Endothelial cell of umbilical vein (primary cell): ENCODE results near the gene REEP2. TPM values are rescaled to one million over a fixed set of nuclear protein-coding genes. Genes with fewer than 3 reads are reported as not detected.

ENCODE experiments used
- BruUV-seq: library from RNA; stranded (reverse); fragments of 400-500 nt; replicated peaks from 2 replicates; lab custom pipeline; 2021; lab: Mats Ljungman, UMichigan
- CTCF ChIA-PET: fragments of 300-600, 350-600 bp; sonication (Branson Sonifier 250); formaldehyde crosslinking; loops from one replicate; lab custom pipeline; 2021; ENCODE audit warnings: antibody characterized with exemption, inconsistent platforms; lab: Charles Lee
- POLR2A ChIA-PET: fragments of 300-600, 350-600 bp; sonication (Branson Sonifier 250); formaldehyde crosslinking; loops from one replicate; lab custom pipeline; 2021; ENCODE audit warnings: antibody characterized with exemption, inconsistent platforms; lab: Charles Lee
- DNase-seq: peaks from one replicate; pipeline ENCODE4 v3.0.0-alpha.2; 2011; ENCODE audit warnings: low read depth, low spot score
- FAIRE-seq: peaks from 2 replicates; lab custom pipeline; 2011; peaks lifted over from hg19 to GRCh38; lab: Jason Lieb, UNC
- H2AFZ ChIP-seq: 2 replicates; pipeline ENCODE4 v1.6.0; 2012; ENCODE audit warnings: low read depth, low read length, control low read depth, inconsistent platforms
- H3K27ac ChIP-seq: 2 replicates; pipeline ENCODE4 v1.5.1; 2011; ENCODE audit warnings: low read depth, mild to moderate bottlenecking, control low read depth, low read length, moderate library complexity; ENCODE audit not compliant: insufficient read depth
- H3K27me3 ChIP-seq, 2 experiments: 2 replicates each; pipeline versions ENCODE4 v1.6.0 to v1.6.1; 2011; ENCODE audit warnings: low read length in 2 of 2, mixed read lengths in 1 of 2; ENCODE audit not compliant: control insufficient read depth in 2 of 2, insufficient read depth in 2 of 2
- H3K36me3 ChIP-seq, 2 experiments: 2 replicates in 1 of 2; 3 replicates in 1 of 2; pipeline ENCODE4 v1.5.1; 2011; ENCODE audit warnings: low read length in 2 of 2, mild to moderate bottlenecking in 1 of 2, moderate library complexity in 1 of 2; ENCODE audit not compliant: control insufficient read depth in 2 of 2, insufficient read depth in 2 of 2; ENCODE audit errors: extremely low read depth in 1 of 2
- H3K4me1 ChIP-seq: 3 replicates; pipeline ENCODE4 v1.5.1; 2011; ENCODE audit warnings: mild to moderate bottlenecking, low read length; ENCODE audit not compliant: control insufficient read depth, insufficient read depth; ENCODE audit errors: extremely low read depth
- H3K4me2 ChIP-seq: 2 replicates; pipeline ENCODE4 v1.6.1; 2011; ENCODE audit warnings: low read length, control low read depth, mixed read lengths; ENCODE audit not compliant: insufficient read depth
- H3K4me3 ChIP-seq, 3 experiments: fragments of 200-600 bp in 1 of 3; sonication (generic), shearing (Covaris generic) in 1 of 3; replicated peaks in 1 of 3; 2 replicates each; pipeline ENCODE4 v1.5.1; 2011 to 2016; ENCODE audit warnings: control low read depth in 3 of 3, low read length in 3 of 3, mild to moderate bottlenecking in 2 of 3, inconsistent platforms in 1 of 3, low read depth in 1 of 3, moderate library complexity in 1 of 3; ENCODE audit not compliant: insufficient read depth in 1 of 3
- H3K79me2 ChIP-seq: 2 replicates; pipeline ENCODE4 v1.6.0; 2012; ENCODE audit warnings: low read length, inconsistent platforms; ENCODE audit not compliant: control insufficient read depth, insufficient read depth
- H3K9ac ChIP-seq: replicated peaks from 2 replicates; pipeline ENCODE3; 2011; ENCODE audit warnings: low read length, control low read depth; ENCODE audit not compliant: insufficient read depth; ENCODE audit errors: extremely low read depth
- H3K9me1 ChIP-seq: replicated peaks from 3 replicates; pipeline ENCODE4 v1.6.0; 2011; ENCODE audit warnings: mild to moderate bottlenecking, low read length; ENCODE audit not compliant: control insufficient read depth, insufficient read depth; ENCODE audit errors: extremely low read depth
- H3K9me3 ChIP-seq: replicated peaks from 2 replicates; pipeline ENCODE4 v1.5.1; 2012; ENCODE audit warnings: low read length, inconsistent platforms; ENCODE audit not compliant: control insufficient read depth, insufficient read depth
- H4K20me1 ChIP-seq: replicated peaks from 2 replicates; pipeline ENCODE3; 2011; ENCODE audit warnings: mild to moderate bottlenecking, low read length; ENCODE audit not compliant: control insufficient read depth, insufficient read depth; ENCODE audit errors: extremely low read depth
- EZH2 ChIP-seq: IDR thresholded peaks from 2 replicates; pipeline ENCODE4 v1.6.1; 2012; ENCODE audit warnings: borderline replicate concordance, low read depth, mild to moderate bottlenecking, moderate library complexity, low read length, inconsistent platforms; ENCODE audit not compliant: severe bottlenecking
- FOS ChIP-seq: IDR thresholded peaks from 2 replicates; pipeline ENCODE4 v1.6.1; 2011; ENCODE audit warnings: mild to moderate bottlenecking, low read length, moderate library complexity, borderline replicate concordance; ENCODE audit not compliant: insufficient read depth
- GATA2 ChIP-seq: IDR thresholded peaks from 2 replicates; pipeline ENCODE4 v1.7.0; 2011; ENCODE audit warnings: low read depth, mild to moderate bottlenecking, moderate library complexity, mixed read lengths, low read length; ENCODE audit not compliant: insufficient read length, insufficient read depth
- JUN ChIP-seq: IDR thresholded peaks from 2 replicates; pipeline ENCODE4 v1.6.1; 2011; ENCODE audit warnings: borderline replicate concordance, low read depth; ENCODE audit not compliant: insufficient read length, insufficient read depth
- MYC ChIP-seq: IDR thresholded peaks from one replicate; pipeline ENCODE4 v1.6.1; 2011; ENCODE audit warnings: mild to moderate bottlenecking, low read depth, low read length
- POLR2A ChIP-seq: IDR thresholded peaks from 2 replicates; pipeline ENCODE4 v1.6.1; 2012; ENCODE audit warnings: low read depth, mild to moderate bottlenecking, control low read depth, low read length
- POLR2AphosphoS5 ChIP-seq: IDR thresholded peaks from 2 replicates; pipeline ENCODE4 v1.6.1; 2012; ENCODE audit warnings: low read depth, mild to moderate bottlenecking, control low read depth, low read length, moderate library complexity; ENCODE audit not compliant: insufficient read depth
- dilution Hi-C: fragments of 300-500 bp; cut with MboI; formaldehyde crosslinking; loops from one replicate; pipeline ENCODE4 v1.15.0; 2019; ENCODE audit warnings: low sequenced_read_pairs; ENCODE audit not compliant: extremely low pct_ligation_motif_present
- intact Hi-C: fragments of 100-400 bp; cut with micrococcal nuclease; formaldehyde crosslinking; loops from one replicate; pipeline ENCODE4 v1.10.0; 2022
- polyA plus RNA-seq, 4 experiments: library from polyadenylated mRNA; depleted of rRNA in 3 of 4; stranded (reverse) in 3 of 4; unstranded in 1 of 4; fragments of >200 nt; gene quantifications; 2 replicates each; pipeline versions ENCODE4 v1.2.1 to v1.2.3, GENCODE V29; 2011 to 2012; ENCODE audit warnings: missing spikeins in 1 of 4
- total RNA-seq: library from RNA; stranded (reverse); gene quantifications from 2 replicates; pipeline ENCODE4 v1.2.3, GENCODE V29; 2021
- TF ChIP-seq, protein P1 (sequence below), 2 donors: IDR thresholded peaks; 1 replicate in 1 of 2; 2 replicates in 1 of 2; pipeline ENCODE4 v1.5.1; 2011; ENCODE audit warnings: low read length in 2 of 2, mild to moderate bottlenecking in 2 of 2, moderate library complexity in 2 of 2, control low read depth in 1 of 2, inconsistent platforms in 1 of 2, low read depth in 1 of 2; ENCODE audit not compliant: insufficient read depth in 1 of 2; ENCODE audit errors: extremely low read depth in 1 of 2
- TF ChIP-seq, protein P2 (sequence below): IDR thresholded peaks from 2 replicates; pipeline ENCODE4 v1.6.1; 2011; ENCODE audit not compliant: insufficient read depth, insufficient read length

The REEP2 gene
- total and polyA plus RNA-seq, 2 donors (not counting 3 experiments of a cell fraction or from before 2014, with no cell fraction given): 4.0 to 4.8 TPM

DNA sequence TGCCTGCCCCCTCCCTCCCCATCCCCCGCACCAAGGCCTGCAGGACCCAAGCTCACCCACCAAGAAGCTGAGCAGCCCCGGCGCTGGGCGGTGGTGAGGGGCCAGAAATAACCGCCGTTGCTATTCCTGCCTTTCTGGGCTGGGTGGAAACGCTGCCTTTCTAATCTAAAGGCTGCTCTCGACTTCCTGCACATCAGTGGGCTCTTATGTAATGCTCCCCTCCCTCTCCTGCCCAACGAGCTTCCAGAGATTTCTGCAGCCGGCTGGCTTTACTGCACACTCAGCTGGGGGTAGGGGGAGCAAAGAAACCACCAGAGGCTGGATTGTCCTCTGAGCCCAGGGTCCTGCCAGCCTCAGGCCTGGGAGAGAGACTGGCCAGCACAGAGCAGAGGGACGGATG, 19.5 kb downstream of the REEP2 start:
- DNase-seq: peak; percentile 0
- FAIRE-seq: no peak

More for the DNA sequence above, 19.5 kb downstream of the REEP2 start:
- Histone ChIP-seq H3K4me1 (peaks cover 8% of the 10 kb centered on the region), H3K9me1 (no peaks in the 10 kb centered on the region), H3K27me3 (no peaks in the 10 kb centered on the region), H3K4me2 (no peak overlapping the region), H3K27ac (no peak overlapping the region), H4K20me1 (no peaks in the 10 kb centered on the region), H2AFZ (no peak overlapping the region), H3K36me3 (no peaks in the 10 kb centered on the region), H3K9me3 (no peaks in the 10 kb centered on the region), H3K79me2 (no peaks in the 10 kb centered on the region), H3K4me3 (no peak overlapping the region), H3K9ac (no peak overlapping the region)
- ChIA-PET CTCF (interaction anchor here (1.0 to 6.1 kb wide), 3 partner anchors 8 to 45 kb away, joined by 3 to 59 read pairs (median 4); no protein-coding TSS in a partner anchor), POLR2A (interaction anchor here (0.7 kb wide), 1 partner anchor 532 kb away, joined by 4 read pairs; no protein-coding TSS in a partner anchor)
- no TSS peak for BruUV-seq
- TF ChIP-seq GATA2 (no peak), POLR2AphosphoS5 (no peak), JUN (no peak), FOS (no peak), EZH2 (no peak), POLR2A (no peak), MYC (no peak)
- TF ChIP-seq, protein P1, sequence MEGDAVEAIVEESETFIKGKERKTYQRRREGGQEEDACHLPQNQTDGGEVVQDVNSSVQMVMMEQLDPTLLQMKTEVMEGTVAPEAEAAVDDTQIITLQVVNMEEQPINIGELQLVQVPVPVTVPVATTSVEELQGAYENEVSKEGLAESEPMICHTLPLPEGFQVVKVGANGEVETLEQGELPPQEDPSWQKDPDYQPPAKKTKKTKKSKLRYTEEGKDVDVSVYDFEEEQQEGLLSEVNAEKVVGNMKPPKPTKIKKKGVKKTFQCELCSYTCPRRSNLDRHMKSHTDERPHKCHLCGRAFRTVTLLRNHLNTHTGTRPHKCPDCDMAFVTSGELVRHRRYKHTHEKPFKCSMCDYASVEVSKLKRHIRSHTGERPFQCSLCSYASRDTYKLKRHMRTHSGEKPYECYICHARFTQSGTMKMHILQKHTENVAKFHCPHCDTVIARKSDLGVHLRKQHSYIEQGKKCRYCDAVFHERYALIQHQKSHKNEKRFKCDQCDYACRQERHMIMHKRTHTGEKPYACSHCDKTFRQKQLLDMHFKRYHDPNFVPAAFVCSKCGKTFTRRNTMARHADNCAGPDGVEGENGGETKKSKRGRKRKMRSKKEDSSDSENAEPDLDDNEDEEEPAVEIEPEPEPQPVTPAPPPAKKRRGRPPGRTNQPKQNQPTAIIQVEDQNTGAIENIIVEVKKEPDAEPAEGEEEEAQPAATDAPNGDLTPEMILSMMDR (IDR thresholded peaks at IDR 0.05; ENCODE audit: extremely low read depth in 1 of 2, insufficient read depth in 1 of 2, low read depth in 1 of 2, low read length in 2 of 2): no peak
- TF ChIP-seq, protein P2, sequence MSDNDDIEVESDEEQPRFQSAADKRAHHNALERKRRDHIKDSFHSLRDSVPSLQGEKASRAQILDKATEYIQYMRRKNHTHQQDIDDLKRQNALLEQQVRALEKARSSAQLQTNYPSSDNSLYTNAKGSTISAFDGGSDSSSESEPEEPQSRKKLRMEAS: no peak
- intact Hi-C loops (no loop called here), dilution Hi-C loops (no loop called here)
